Stimulated activated effector memory CD8-positive, alpha-beta T cell treated with anti-CD3 and anti-CD28 coated beads, Interleukin-12 subunit alpha, Interleukin-12 subunit beta, amount 100 ng/mL, for 72 hours (primary cell): Measurements from ENCODE around the gene MSLN.
"Not testable (repeated sequence)": the region's sequence is repeated elsewhere in the genome, so short reads cannot be mapped to it uniquely, and the experiment has no call there.

Experiments
- ATAC-seq: fragments of 150-1000 bp; cut with Tn5 transposase; 2 replicates; pipeline ENCODE4 v1.10.0; 2021
- DNase-seq, 2 donors: peaks; one replicate each; pipeline ENCODE4 v3.0.0; 2021 to 2022; ENCODE audit warnings: low spot score in 2 of 2
- H3K27ac Mint-ChIP-seq: one replicate; pipeline ENCODE4 v1.8.0; 2022; ENCODE audit warnings: mild to moderate bottlenecking, mixed read lengths
- H3K36me3 Mint-ChIP-seq: one replicate; pipeline ENCODE4 v1.8.0; 2022; ENCODE audit warnings: mild to moderate bottlenecking, mixed read lengths
- H3K4me1 Mint-ChIP-seq: one replicate; pipeline ENCODE4 v1.8.0; 2022; ENCODE audit warnings: mixed read lengths
- H3K4me3 Mint-ChIP-seq: one replicate; pipeline ENCODE4 v1.8.0; 2022; ENCODE audit warnings: mild to moderate bottlenecking, mixed read lengths
- H3K9me3 Mint-ChIP-seq: one replicate; pipeline ENCODE4 v1.8.0; 2022; ENCODE audit warnings: mixed read lengths

Gene MSLN

GRCh38 chr16:760545-761343, at the start of gene MSLN:
Gene MSLN (plus strand): TSS chr16:760734. CDS start chr16:762681, 1,947 bp downstream.
- Mint-ChIP-seq H3K4me3 (no peak within 1 kb of the TSS), H3K9me3 (no peaks in the 10 kb centered on the region), H3K36me3 (no peaks in the 10 kb centered on the region), H3K27ac (no peak within 1 kb of the TSS), H3K4me1 (no peaks in the 10 kb centered on the region)
- DNase-seq (no peak), ATAC-seq (no peak)

- DNase-seq, result no peak
- Mint-ChIP-seq H3K36me3 (no peaks in the 10 kb centered on the region), H3K4me1 (peaks cover 6% of the 10 kb centered on the region), H3K9me3 (no peaks in the 10 kb centered on the region), H3K4me3 (no peak overlapping the region), H3K27ac (no peak overlapping the region)
- no peak for ATAC-seq
Observed at GRCh38 chr16:711084-711483, 49.5 kb upstream of the MSLN start.

- Mint-ChIP-seq H3K4me3 (no peak overlapping the region), H3K9me3 (no peaks in the 10 kb centered on the region), H3K27ac (no peak overlapping the region), H3K36me3 (peaks cover 4% of the 10 kb centered on the region), H3K4me1 (peaks cover 11% of the 10 kb centered on the region)
- ATAC-seq, result peak; percentile 70
- peak; percentile 89 to 91 for DNase-seq
Observed at GRCh38 chr16:711548-712320, 48.8 kb upstream of the MSLN start.

- not testable (repeated sequence) for H3K4me3 Mint-ChIP-seq, H3K36me3 Mint-ChIP-seq, ATAC-seq, H3K27ac Mint-ChIP-seq, H3K9me3 Mint-ChIP-seq
- DNase-seq, result peak; percentile 43 to 79
- peaks cover 11% of the 10 kb centered on the region for H3K4me1 Mint-ChIP-seq
Observed at GRCh38 chr16:712740-713250, 47.7 kb upstream of the MSLN start.

- DNase-seq (no peak), ATAC-seq (no peak)
- H3K36me3 Mint-ChIP-seq, result peaks cover 5% of the 10 kb centered on the region
- peaks cover 13% of the 10 kb centered on the region for H3K4me1 Mint-ChIP-seq
- no peaks in the 10 kb centered on the region for H3K9me3 Mint-ChIP-seq
- no peak overlapping the region for H3K27ac Mint-ChIP-seq
- peak overlapping the region; percentile 22 for H3K4me3 Mint-ChIP-seq
Observed at GRCh38 chr16:714079-714478, 46.5 kb upstream of the MSLN start.

GRCh38 chr16:714558-715476, 45.7 kb upstream of the MSLN start, which contains the start of gene METRN:
Gene METRN (plus strand): TSS chr16:715118. CDS start chr16:715290, 172 bp downstream.
- Mint-ChIP-seq H3K36me3 (peaks cover 7% of the 10 kb centered on the region), H3K27ac (no peak within 1 kb of the TSS), H3K4me3 (peak within 1 kb of the TSS; percentile 61)

GRCh38 chr16:715477-716199, 44.9 kb upstream of the MSLN start:
- peak; percentile 24 for ATAC-seq
- Mint-ChIP-seq H3K4me3 (peak overlapping the region; percentile 61), H3K27ac (no peak overlapping the region), H3K36me3 (peaks cover 15% of the 10 kb centered on the region), H3K9me3 (no peaks in the 10 kb centered on the region), H3K4me1 (peaks cover 27% of the 10 kb centered on the region)
- DNase-seq, result peak in 1 of 2 donors; percentile 79

More at GRCh38 chr16:714558-715476, 45.7 kb upstream of the MSLN start, which contains the start of gene METRN:
- DNase-seq (peak; percentile 90 to 94), ATAC-seq (peak; percentile 86)
- H3K9me3 Mint-ChIP-seq, result no peaks in the 10 kb centered on the region
- peaks cover 20% of the 10 kb centered on the region for H3K4me1 Mint-ChIP-seq

GRCh38 chr16:716200-716568, 44.4 kb upstream of the MSLN start:
- H3K4me1 Mint-ChIP-seq, result peaks cover 27% of the 10 kb centered on the region
- no peaks in the 10 kb centered on the region for H3K9me3 Mint-ChIP-seq
- H3K4me3 Mint-ChIP-seq, result peak overlapping the region; percentile 61
- ATAC-seq (no peak), DNase-seq (no peak)
- no peak overlapping the region for H3K27ac Mint-ChIP-seq
- peaks cover 15% of the 10 kb centered on the region for H3K36me3 Mint-ChIP-seq

- no peaks in the 10 kb centered on the region for H3K9me3 Mint-ChIP-seq
- H3K36me3 Mint-ChIP-seq, result peaks cover 15% of the 10 kb centered on the region
- ATAC-seq (no peak), DNase-seq (no peak)
- H3K4me3 Mint-ChIP-seq, result peak overlapping the region; percentile 61
- H3K27ac Mint-ChIP-seq, result no peak overlapping the region
- peaks cover 29% of the 10 kb centered on the region for H3K4me1 Mint-ChIP-seq
Observed at GRCh38 chr16:716768-717325, 43.7 kb upstream of the MSLN start.

- Mint-ChIP-seq H3K4me1 (peaks cover 30% of the 10 kb centered on the region), H3K9me3 (no peaks in the 10 kb centered on the region), H3K4me3 (no peak overlapping the region), H3K36me3 (peaks cover 15% of the 10 kb centered on the region), H3K27ac (no peak overlapping the region)
- no peak for ATAC-seq
- DNase-seq, result no peak
Observed at GRCh38 chr16:717450-718245, 42.9 kb upstream of the MSLN start.

- no peak overlapping the region for H3K27ac Mint-ChIP-seq
- H3K4me1 Mint-ChIP-seq, result peaks cover 27% of the 10 kb centered on the region
- H3K9me3 Mint-ChIP-seq, result no peaks in the 10 kb centered on the region
Observed at GRCh38 chr16:718389-718788, 42.1 kb upstream of the MSLN start.

GRCh38 chr16:718922-719321, 41.6 kb upstream of the MSLN start:
- H3K36me3 Mint-ChIP-seq, result peaks cover 15% of the 10 kb centered on the region
- H3K4me1 Mint-ChIP-seq, result peaks cover 27% of the 10 kb centered on the region
- H3K27ac Mint-ChIP-seq, result peak overlapping the region; percentile 40
- peak overlapping the region; percentile 80 for H3K4me3 Mint-ChIP-seq
- no peak for ATAC-seq
- H3K9me3 Mint-ChIP-seq, result no peaks in the 10 kb centered on the region
- DNase-seq, result no peak

More at GRCh38 chr16:718389-718788, 42.1 kb upstream of the MSLN start:
- no peak overlapping the region for H3K4me3 Mint-ChIP-seq
- DNase-seq (no peak), ATAC-seq (no peak)
- H3K36me3 Mint-ChIP-seq, result peaks cover 15% of the 10 kb centered on the region

GRCh38 chr16:719815-720446, 40.6 kb upstream of the MSLN start:
- Mint-ChIP-seq H3K4me1 (peaks cover 28% of the 10 kb centered on the region), H3K36me3 (peaks cover 15% of the 10 kb centered on the region), H3K9me3 (no peaks in the 10 kb centered on the region), H3K27ac (peak overlapping the region; percentile 40), H3K4me3 (peak overlapping the region; percentile 80)
- ATAC-seq, result no peak
- DNase-seq, result no peak
